Uterus (tissue), 4 donors: ENCODE measurements around the gene CLDN9. TPM values are rescaled to one million over a fixed set of nuclear protein-coding genes. Genes with fewer than 3 reads are reported as not detected.

Experiments
- DNase-seq, 2 donors: peaks; one replicate each; pipeline ENCODE4 v3.0.0-alpha.2; 2019 to 2020
- H3K27ac ChIP-seq, 2 donors: fragments of 200-600 bp; sonication (generic); 1 replicate in 1 of 2; 2 replicates in 1 of 2; pipeline ENCODE4 v1.5.1; 2016 to 2018
- H3K27me3 ChIP-seq, 2 donors: fragments of 200-600 bp; sonication (generic); one replicate each; pipeline ENCODE4 v1.5.1; 2018 to 2019; ENCODE audit warnings: control low read depth in 1 of 2
- H3K36me3 ChIP-seq, 2 donors: fragments of 200-600 bp; sonication (generic); one replicate each; pipeline ENCODE4 v1.5.1; 2019; ENCODE audit warnings: control low read depth in 1 of 2
- H3K4me1 ChIP-seq, 2 donors: fragments of 200-600 bp; sonication (generic); one replicate each; pipeline ENCODE4 v1.5.1; 2018 to 2019; ENCODE audit warnings: control low read depth in 1 of 2
- H3K4me3 ChIP-seq, 2 donors: fragments of 200-600 bp; sonication (generic); 1 replicate in 1 of 2; 2 replicates in 1 of 2; pipeline ENCODE4 v1.5.1; 2018 to 2019; ENCODE audit warnings: mild to moderate bottlenecking in 1 of 2
- H3K9me3 ChIP-seq, 2 donors: fragments of 200-600 bp; sonication (generic); one replicate each; pipeline ENCODE4 v1.5.1; 2019; ENCODE audit warnings: control low read depth in 1 of 2
- POLR2A ChIP-seq, 2 donors: fragments of 450-650 bp; IDR thresholded peaks; one replicate each; pipeline ENCODE4 v1.6.1; 2016; ENCODE audit warnings: antibody characterized with exemption in 2 of 2, mild to moderate bottlenecking in 1 of 2, moderate library complexity in 1 of 2
- intact Hi-C: fragments of 100-400 bp; cut with DNase I; formaldehyde crosslinking; loops from one replicate; pipeline ENCODE4 v1.15.1; 2023; ENCODE audit warnings: low total_unique reads
- total RNA-seq, 4 donors: library from RNA; depleted of rRNA in 3 of 4; stranded (reverse); fragments of >200 nt in 3 of 4; gene quantifications; one replicate each; pipeline versions ENCODE4 v1.1.0 to v1.2.4, GENCODE V29; 2014 to 2023
- TF ChIP-seq, protein P1 (sequence below), 4 experiments: fragments of 200-600 bp in 2 of 4; fragments of 450-650 bp in 2 of 4; sonication (generic) in 2 of 4; IDR thresholded peaks; one replicate each; pipeline ENCODE4 v1.5.1; 2016 to 2019; ENCODE audit warnings: antibody characterized with exemption in 4 of 4, mild to moderate bottlenecking in 2 of 4, moderate library complexity in 1 of 4
- donor health status: DM: yes; HTN: yes; CAD: no.

CLDN9 gene
- total RNA-seq, 4 donors from 2014 or later, result 0.21 to 1.8 TPM; not detected in 2

DNA sequence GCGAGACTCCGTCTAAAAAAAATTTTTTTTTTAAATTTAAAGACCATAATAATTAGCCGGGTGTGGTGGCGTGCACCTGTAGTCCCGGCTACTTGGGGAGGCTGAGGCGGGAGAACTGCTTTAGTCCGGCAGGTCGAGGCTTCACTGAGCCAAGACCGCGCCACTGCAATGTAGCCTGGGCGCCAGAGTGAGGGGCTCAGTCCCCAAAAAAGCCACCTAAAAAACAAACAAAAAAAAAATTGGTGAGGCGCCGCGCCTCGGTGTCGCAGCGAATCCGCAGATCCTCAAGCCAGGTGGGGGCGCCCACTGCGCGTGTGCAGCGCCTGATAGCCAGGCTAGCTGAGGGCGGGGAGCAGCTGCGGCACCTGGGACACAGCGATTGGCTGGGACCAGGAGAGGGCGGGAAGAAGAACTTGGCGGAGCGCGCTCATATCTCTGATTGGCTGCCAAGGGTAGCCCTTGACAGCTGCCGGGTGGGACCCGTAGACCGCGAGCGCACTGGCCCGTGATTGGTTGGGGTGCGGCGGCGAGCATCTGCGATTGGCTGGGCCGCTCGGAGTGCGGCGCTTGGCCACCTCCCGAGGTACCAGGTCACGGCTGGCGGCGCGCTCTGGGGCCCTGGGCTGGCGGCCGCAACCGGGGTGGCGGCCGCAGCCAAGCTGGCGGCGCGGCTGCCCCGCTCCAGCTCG is 9.0 kb upstream of the CLDN9 start:
- H3K27ac ChIP-seq, result no peak overlapping the region
- TF ChIP-seq, protein P1, sequence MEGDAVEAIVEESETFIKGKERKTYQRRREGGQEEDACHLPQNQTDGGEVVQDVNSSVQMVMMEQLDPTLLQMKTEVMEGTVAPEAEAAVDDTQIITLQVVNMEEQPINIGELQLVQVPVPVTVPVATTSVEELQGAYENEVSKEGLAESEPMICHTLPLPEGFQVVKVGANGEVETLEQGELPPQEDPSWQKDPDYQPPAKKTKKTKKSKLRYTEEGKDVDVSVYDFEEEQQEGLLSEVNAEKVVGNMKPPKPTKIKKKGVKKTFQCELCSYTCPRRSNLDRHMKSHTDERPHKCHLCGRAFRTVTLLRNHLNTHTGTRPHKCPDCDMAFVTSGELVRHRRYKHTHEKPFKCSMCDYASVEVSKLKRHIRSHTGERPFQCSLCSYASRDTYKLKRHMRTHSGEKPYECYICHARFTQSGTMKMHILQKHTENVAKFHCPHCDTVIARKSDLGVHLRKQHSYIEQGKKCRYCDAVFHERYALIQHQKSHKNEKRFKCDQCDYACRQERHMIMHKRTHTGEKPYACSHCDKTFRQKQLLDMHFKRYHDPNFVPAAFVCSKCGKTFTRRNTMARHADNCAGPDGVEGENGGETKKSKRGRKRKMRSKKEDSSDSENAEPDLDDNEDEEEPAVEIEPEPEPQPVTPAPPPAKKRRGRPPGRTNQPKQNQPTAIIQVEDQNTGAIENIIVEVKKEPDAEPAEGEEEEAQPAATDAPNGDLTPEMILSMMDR (IDR thresholded peaks at IDR 0.05), result peak; percentile 50 to 78 (median 56)
- TF ChIP-seq POLR2A (IDR thresholded peaks at IDR 0.05), result no peak
- no peaks in the 10 kb centered on the region for H3K9me3 ChIP-seq
- H3K4me1 ChIP-seq, result no peaks in the 10 kb centered on the region
- H3K27me3 ChIP-seq, result peaks cover 0 to 15% of the 10 kb centered on the region in 2 donors
- H3K36me3 ChIP-seq, result no peaks in the 10 kb centered on the region
- H3K4me3 ChIP-seq, result no peak overlapping the region
- intact Hi-C loops, result no loop called here
- DNase-seq, result peak; percentile 88

DNA sequence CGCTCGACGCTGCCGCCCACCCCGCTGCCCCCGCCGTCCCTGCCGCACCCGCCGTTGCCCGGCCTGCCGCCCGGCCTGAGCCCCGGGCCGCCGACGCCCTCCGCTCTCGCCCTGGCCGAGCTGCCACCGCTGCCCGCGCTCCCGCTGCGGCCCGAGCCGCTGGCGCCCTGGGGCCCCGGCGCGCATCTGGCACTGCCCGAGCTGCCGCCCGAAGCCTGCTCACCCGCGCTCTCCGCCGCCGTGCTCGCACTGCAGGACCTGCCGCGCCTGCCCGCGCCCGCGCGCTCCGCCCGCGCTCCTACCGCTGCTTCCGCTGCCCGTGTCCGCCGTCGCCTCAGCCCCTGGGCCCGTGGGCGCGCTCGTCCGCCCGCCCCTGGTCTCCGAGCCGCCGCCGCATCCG is 8.4 kb upstream of the CLDN9 start:
- no peak for DNase-seq
- Histone ChIP-seq H3K9me3 (no peaks in the 10 kb centered on the region), H3K4me3 (no peak overlapping the region), H3K27me3 (peaks cover 0 to 15% of the 10 kb centered on the region in 2 donors), H3K27ac (no peak overlapping the region), H3K4me1 (no peaks in the 10 kb centered on the region), H3K36me3 (no peaks in the 10 kb centered on the region)
- no peak for TF ChIP-seq POLR2A (IDR thresholded peaks at IDR 0.05)
- TF ChIP-seq, protein P1 (IDR thresholded peaks at IDR 0.05), result no peak
- intact Hi-C loops, result no loop called here

DNA sequence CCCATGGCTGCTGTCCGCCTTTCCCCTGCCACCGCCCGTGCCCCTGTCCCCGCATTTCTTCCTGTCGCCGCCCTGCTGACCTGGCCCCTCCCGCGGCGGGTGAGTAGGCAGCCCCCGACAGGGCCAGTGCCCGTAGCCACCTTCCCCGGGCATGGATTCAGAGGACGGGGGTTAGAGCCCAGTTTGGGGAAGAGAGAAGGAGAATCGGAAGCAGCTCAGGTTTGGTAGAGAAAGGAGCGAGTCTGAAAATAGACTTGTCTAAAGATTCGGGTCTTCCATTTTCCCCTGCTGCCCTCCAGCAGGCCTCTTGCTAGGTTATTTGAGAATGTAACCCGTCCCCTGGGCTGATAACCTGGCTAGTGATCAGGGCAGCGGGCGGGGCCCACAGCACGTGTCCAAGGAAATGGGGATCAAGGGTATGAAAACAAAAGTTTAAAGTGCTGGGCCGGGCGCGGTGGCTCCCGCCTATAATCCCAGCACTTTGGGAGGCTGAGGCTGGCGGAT is 7.9 kb upstream of the CLDN9 start:
- no peaks in the 10 kb centered on the region for H3K36me3 ChIP-seq
- intact Hi-C loops, result no loop called here
- H3K27ac ChIP-seq, result no peak overlapping the region
- H3K4me1 ChIP-seq, result no peaks in the 10 kb centered on the region
- H3K27me3 ChIP-seq, result peaks cover 0 to 15% of the 10 kb centered on the region in 2 donors
- no peak overlapping the region for H3K4me3 ChIP-seq
- H3K9me3 ChIP-seq, result no peaks in the 10 kb centered on the region
- TF ChIP-seq POLR2A (IDR thresholded peaks at IDR 0.05), result no peak
- TF ChIP-seq, protein P1 (IDR thresholded peaks at IDR 0.05), result no peak
- no peak for DNase-seq

DNA sequence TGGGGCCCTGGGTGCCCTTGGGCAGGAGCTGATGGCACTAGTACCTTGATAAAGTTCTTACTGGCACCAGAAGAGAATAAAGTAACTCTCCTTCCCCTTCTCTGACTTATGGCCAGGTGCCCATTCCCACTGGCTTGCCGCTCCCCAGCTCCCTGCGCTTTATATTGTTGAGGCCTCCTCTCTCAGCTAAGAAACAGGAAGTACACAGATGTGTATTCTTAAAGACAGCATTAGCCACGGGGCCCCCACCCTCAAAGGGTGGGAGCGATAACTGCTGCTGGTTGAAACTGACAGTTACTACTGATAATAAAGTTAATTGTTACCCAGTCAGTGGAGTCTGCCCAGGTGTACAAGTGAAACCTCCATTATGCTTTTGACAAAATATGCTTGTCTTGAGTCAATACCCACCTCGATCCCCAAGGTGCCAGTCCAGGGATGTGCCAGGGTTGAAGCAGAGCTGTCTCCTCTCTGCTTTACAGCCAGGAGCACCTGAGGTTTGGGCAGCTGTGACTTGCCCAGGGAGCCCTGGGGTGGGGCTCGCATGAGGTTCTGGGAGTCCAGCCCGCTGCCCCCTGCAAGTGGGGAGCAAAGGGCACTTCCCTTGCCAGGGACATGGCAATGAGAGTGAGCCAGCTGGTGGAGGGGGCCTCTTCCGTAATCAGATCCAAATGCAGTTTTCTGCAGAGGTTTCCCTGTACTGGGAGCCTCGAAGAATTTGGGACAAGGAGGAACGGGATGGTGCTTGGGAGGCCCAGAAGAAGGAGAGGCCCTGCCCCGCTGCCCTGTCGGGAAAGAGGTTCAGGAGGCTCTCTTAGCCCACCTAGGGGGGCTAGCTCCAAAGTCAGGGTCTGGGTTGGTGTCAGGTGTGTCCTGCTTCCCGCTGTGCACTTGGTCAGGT is 5.4 kb upstream of the CLDN9 start:
- Histone ChIP-seq H3K36me3 (no peaks in the 10 kb centered on the region), H3K9me3 (no peaks in the 10 kb centered on the region), H3K27ac (no peak overlapping the region), H3K27me3 (peaks cover 3 to 12% of the 10 kb centered on the region in 2 donors), H3K4me3 (no peak overlapping the region), H3K4me1 (no peaks in the 10 kb centered on the region)
- TF ChIP-seq, protein P1 (IDR thresholded peaks at IDR 0.05), result no peak
- no peak for TF ChIP-seq POLR2A (IDR thresholded peaks at IDR 0.05)
- intact Hi-C loops, result no loop called here
- DNase-seq, result no peak
